Karpas-422 (cell line): Measurements from ENCODE around the gene PABPC3. TPM values are rescaled to one million over a fixed set of nuclear protein-coding genes. Genes with fewer than 3 reads are reported as not detected.

Source experiments
- DNase-seq: peaks from one replicate; pipeline ENCODE4 v3.0.0-alpha.2; 2015
- H2AFZ ChIP-seq: fragments of 200-600 bp; sonication (generic); 2 replicates; pipeline ENCODE4 v1.6.1; 2014; ENCODE audit warnings: antibody characterized with exemption, low read length, mixed read lengths
- H3K27ac ChIP-seq: fragments of 200-600 bp; sonication (generic); 2 replicates; pipeline ENCODE4 v1.5.1; 2014; ENCODE audit warnings: mild to moderate bottlenecking, low read length, moderate library complexity
- H3K27me3 ChIP-seq: fragments of 200-600 bp; sonication (generic); 2 replicates; pipeline ENCODE4 v1.6.1; 2014; ENCODE audit warnings: low read length, mixed read lengths
- H3K36me3 ChIP-seq: fragments of 200-600 bp; sonication (generic); 2 replicates; pipeline ENCODE4 v1.6.1; 2014; ENCODE audit warnings: low read length, mixed read lengths; ENCODE audit not compliant: insufficient read depth
- H3K4me1 ChIP-seq: fragments of 200-600 bp; sonication (generic); 2 replicates; pipeline ENCODE4 v1.6.1; 2014; ENCODE audit warnings: mild to moderate bottlenecking, low read length, mixed read lengths
- H3K4me2 ChIP-seq: fragments of 200-600 bp; sonication (generic); 2 replicates; pipeline ENCODE4 v1.6.1; 2014; ENCODE audit warnings: low read length, low read depth, mild to moderate bottlenecking; ENCODE audit not compliant: poor library complexity, severe bottlenecking
- H3K4me3 ChIP-seq: fragments of 200-600 bp; sonication (generic); 2 replicates; pipeline ENCODE4 v1.5.1; 2014; ENCODE audit warnings: mild to moderate bottlenecking, antibody characterized with exemption, low read length, mixed read lengths
- H3K79me2 ChIP-seq: fragments of 200-600 bp; sonication (generic); 2 replicates; pipeline ENCODE4 v1.6.1; 2014; ENCODE audit warnings: mild to moderate bottlenecking, low read length, mixed read lengths
- H3K9ac ChIP-seq: fragments of 200-600 bp; sonication (generic); 2 replicates; pipeline ENCODE4 v1.6.0; 2014; ENCODE audit warnings: low read length
- H3K9me2 ChIP-seq: fragments of 200-600 bp; sonication (generic), shearing (Covaris generic); replicated peaks from 2 replicates; pipeline ENCODE4 v1.6.0; 2014; ENCODE audit warnings: mild to moderate bottlenecking, low read length, moderate library complexity; ENCODE audit not compliant: insufficient read depth
- H3K9me3 ChIP-seq: fragments of 300-700, 200-600 bp; sonication (generic); 2 replicates; pipeline ENCODE4 v1.6.1; 2014; ENCODE audit warnings: low read length, mixed read lengths
- H4K20me1 ChIP-seq: fragments of 200-600 bp; sonication (generic); 2 replicates; pipeline ENCODE4 v1.6.1; 2014; ENCODE audit warnings: mild to moderate bottlenecking, antibody characterized with exemption, low read length, low read depth; ENCODE audit not compliant: insufficient read depth
- total RNA-seq: library from RNA; depleted of rRNA; stranded (reverse); fragments of >200 nt; shearing (Covaris generic); gene quantifications from 2 replicates; pipeline ENCODE4 v1.2.3, GENCODE V29; 2014; ENCODE audit warnings: low replicate concordance; rRNA removed

Gene PABPC3
- 0.14 and 0.37 TPM in 2 replicates for total RNA-seq

GRCh38 chr13:25095851-25096453, at the start of gene PABPC3:
TSS of gene PABPC3 (plus strand) at chr13:25096136. CDS start at chr13:25096199, 63 bp downstream.
- H4K20me1 ChIP-seq, result no peaks in the 10 kb centered on the region
- no peak for DNase-seq

GRCh38 chr13:25046274-25046984, 49.5 kb upstream of the PABPC3 start:
- no peak overlapping the region for H3K27ac ChIP-seq
- DNase-seq, result no peak
- no peak overlapping the region for H3K4me2 ChIP-seq
- H4K20me1 ChIP-seq, result no peaks in the 10 kb centered on the region
- H3K27me3 ChIP-seq, result no peaks in the 10 kb centered on the region
- no peaks in the 10 kb centered on the region for H3K36me3 ChIP-seq
- no peak overlapping the region for H3K9ac ChIP-seq
- 0 out of 2 replicates have a peak, but pooled peaks cover 3% of the 10 kb centered on the region for H3K9me3 ChIP-seq
- H3K4me1 ChIP-seq, result no peaks in the 10 kb centered on the region
- H3K4me3 ChIP-seq, result no peak overlapping the region
- no peaks in the 10 kb centered on the region for H3K79me2 ChIP-seq
- no peaks in the 10 kb centered on the region for H3K9me2 ChIP-seq
- H2AFZ ChIP-seq, result no peak overlapping the region

More at GRCh38 chr13:25095851-25096453, at the start of gene PABPC3:
- Histone ChIP-seq H3K9me2 (no peaks in the 10 kb centered on the region), H3K9me3 (no peaks in the 10 kb centered on the region), H3K9ac (no peak within 1 kb of the TSS), H3K4me1 (no peaks in the 10 kb centered on the region), H3K79me2 (no peaks in the 10 kb centered on the region), H3K27ac (no peak within 1 kb of the TSS), H3K4me2 (no peak within 1 kb of the TSS), H3K4me3 (no peak within 1 kb of the TSS), H2AFZ (no peak within 1 kb of the TSS), H3K36me3 (no peaks in the 10 kb centered on the region), H3K27me3 (no peaks in the 10 kb centered on the region)

- Histone ChIP-seq H3K9ac (no peak overlapping the region), H4K20me1 (no peaks in the 10 kb centered on the region), H3K4me2 (no peak overlapping the region), H3K27ac (no peak overlapping the region), H3K9me2 (no peaks in the 10 kb centered on the region), H3K4me1 (no peaks in the 10 kb centered on the region), H3K9me3 (0 out of 2 replicates have a peak, but pooled peaks cover 3% of the 10 kb centered on the region), H3K27me3 (no peaks in the 10 kb centered on the region), H3K36me3 (no peaks in the 10 kb centered on the region), H3K4me3 (no peak overlapping the region), H3K79me2 (no peaks in the 10 kb centered on the region), H2AFZ (no peak overlapping the region)
- DNase-seq, result no peak
Observed at GRCh38 chr13:25046985-25047511, 48.9 kb upstream of the PABPC3 start.

GRCh38 chr13:25051065-25051464, 44.9 kb upstream of the PABPC3 start:
- Histone ChIP-seq H3K9ac (no peak overlapping the region), H3K9me2 (no peaks in the 10 kb centered on the region), H3K27ac (no peak overlapping the region), H3K4me2 (no peak overlapping the region), H3K4me3 (no peak overlapping the region), H4K20me1 (no peaks in the 10 kb centered on the region), H3K27me3 (no peaks in the 10 kb centered on the region), H3K9me3 (0 out of 2 replicates have a peak, but pooled peaks cover 3% of the 10 kb centered on the region), H3K79me2 (no peaks in the 10 kb centered on the region), H3K36me3 (no peaks in the 10 kb centered on the region), H2AFZ (no peak overlapping the region), H3K4me1 (no peaks in the 10 kb centered on the region)
- no peak for DNase-seq

GRCh38 chr13:25059166-25059565, 36.8 kb upstream of the PABPC3 start:
- H2AFZ ChIP-seq, result no peak overlapping the region
- no peaks in the 10 kb centered on the region for H4K20me1 ChIP-seq
- no peaks in the 10 kb centered on the region for H3K9me2 ChIP-seq
- H3K27me3 ChIP-seq, result no peaks in the 10 kb centered on the region
- H3K9ac ChIP-seq, result no peak overlapping the region
- no peaks in the 10 kb centered on the region for H3K4me1 ChIP-seq
- no peak overlapping the region for H3K4me3 ChIP-seq
- no peak overlapping the region for H3K27ac ChIP-seq
- no peaks in the 10 kb centered on the region for H3K79me2 ChIP-seq
- no peaks in the 10 kb centered on the region for H3K36me3 ChIP-seq
- DNase-seq, result no peak
- no peaks in the 10 kb centered on the region for H3K9me3 ChIP-seq
- H3K4me2 ChIP-seq, result no peak overlapping the region

- Histone ChIP-seq H2AFZ (no peak overlapping the region), H3K9ac (no peak overlapping the region), H3K9me2 (no peaks in the 10 kb centered on the region), H3K4me2 (no peak overlapping the region), H3K36me3 (no peaks in the 10 kb centered on the region), H3K9me3 (no peaks in the 10 kb centered on the region), H3K4me3 (no peak overlapping the region), H3K4me1 (no peaks in the 10 kb centered on the region), H3K27me3 (no peaks in the 10 kb centered on the region), H3K79me2 (no peaks in the 10 kb centered on the region), H3K27ac (no peak overlapping the region), H4K20me1 (no peaks in the 10 kb centered on the region)
- no peak for DNase-seq
Observed at GRCh38 chr13:25059958-25060357, 36.0 kb upstream of the PABPC3 start.

- Histone ChIP-seq H3K9me3 (no peaks in the 10 kb centered on the region), H3K27ac (no peak overlapping the region), H3K4me1 (peaks cover 7% of the 10 kb centered on the region), H3K9me2 (no peaks in the 10 kb centered on the region), H3K27me3 (no peaks in the 10 kb centered on the region), H3K4me3 (no peak overlapping the region), H3K4me2 (no peak overlapping the region), H3K36me3 (no peaks in the 10 kb centered on the region), H3K9ac (no peak overlapping the region), H2AFZ (no peak overlapping the region), H3K79me2 (no peaks in the 10 kb centered on the region), H4K20me1 (no peaks in the 10 kb centered on the region)
- DNase-seq, result no peak
Observed at GRCh38 chr13:25062479-25062878, 33.5 kb upstream of the PABPC3 start.

GRCh38 chr13:25064396-25064795, 31.5 kb upstream of the PABPC3 start:
- Histone ChIP-seq H3K27ac (no peak overlapping the region), H4K20me1 (no peaks in the 10 kb centered on the region), H3K9me2 (no peaks in the 10 kb centered on the region), H3K4me2 (no peak overlapping the region), H3K9ac (no peak overlapping the region), H3K79me2 (no peaks in the 10 kb centered on the region), H3K4me3 (no peak overlapping the region), H3K9me3 (no peaks in the 10 kb centered on the region), H3K36me3 (no peaks in the 10 kb centered on the region), H2AFZ (no peak overlapping the region), H3K4me1 (peaks cover 7% of the 10 kb centered on the region), H3K27me3 (no peaks in the 10 kb centered on the region)
- DNase-seq, result no peak
